ENCODE measurements around the gene EFCAB6. TPM values are rescaled to one million over a fixed set of nuclear protein-coding genes. Genes with fewer than 3 reads are reported as not detected.

EFCAB6 gene
- polyA plus RNA-seq, 3 donors: not detected

- H3K27me3 ChIP-seq (ENCODE audit: control insufficient read depth in 2 of 2, insufficient read depth in 2 of 2, low read length in 2 of 2): no peaks in the 10 kb centered on the region
- TF ChIP-seq CTCF (IDR thresholded peaks at IDR 0.05): no peak
- no peak overlapping the region for H3K27ac ChIP-seq (ENCODE audit: low read depth in 1 of 2, low read length in 2 of 2)
- H3K4me2 ChIP-seq (replicated peaks; ENCODE audit: extremely low read depth, low read length, poor library complexity, severe bottlenecking): no peak overlapping the region
- no peaks in the 10 kb centered on the region for H3K36me3 ChIP-seq (replicated peaks in 1 of 2; ENCODE audit: control insufficient read depth in 1 of 2, insufficient read depth in 2 of 2, low read length in 2 of 2)
- Mint-ChIP-seq H3K36me3 (no peaks in the 10 kb centered on the region), H3K9me3 (peaks cover 9 to 21% (median 17%) of the 10 kb centered on the region in 7 donors), H3K4me1 (no peaks in the 10 kb centered on the region), H3K27ac (no peak overlapping the region), H3K4me3 (no peak overlapping the region), H3K27me3 (ENCODE audit: low read depth in 3 of 3) (peaks cover 0 to 7% (median 6%) of the 10 kb centered on the region in 3 donors)
- H4K20me1 ChIP-seq (ENCODE audit: insufficient read depth, low read length): no peaks in the 10 kb centered on the region
- H2AFZ ChIP-seq (ENCODE audit: insufficient read depth, low read depth, low read length, poor library complexity, severe bottlenecking): no peak overlapping the region
- H3K4me3 ChIP-seq (replicated peaks in 1 of 3; ENCODE audit: low read depth in 2 of 3, low read length in 3 of 3): no peak overlapping the region
- DNase-seq: no peak
- no peaks in the 10 kb centered on the region for H3K4me1 ChIP-seq (ENCODE audit: control insufficient read depth in 1 of 2, insufficient read depth in 2 of 2, low read length in 2 of 2)
- H3K9ac ChIP-seq (ENCODE audit: insufficient read depth, low read length, poor library complexity, severe bottlenecking): no peak overlapping the region
- intact Hi-C loops (cut with micrococcal nuclease): no loop called here
- WGBS (ENCODE audit: insufficient coverage): no CpG with 5 or more reads among the region's 3 CpGs
- H3K9me3 ChIP-seq (replicated peaks in 1 of 2; ENCODE audit: control insufficient read depth in 1 of 2, insufficient read depth in 1 of 2, low read length in 2 of 2): peaks cover 5 to 11% of the 10 kb centered on the region in 2 donors
- no peaks in the 10 kb centered on the region for H3K79me2 ChIP-seq (ENCODE audit: insufficient read depth, low read length)
Observed at GRCh38 chr22:43707648-43708047, 104.5 kb downstream of the EFCAB6 start.

DNA sequence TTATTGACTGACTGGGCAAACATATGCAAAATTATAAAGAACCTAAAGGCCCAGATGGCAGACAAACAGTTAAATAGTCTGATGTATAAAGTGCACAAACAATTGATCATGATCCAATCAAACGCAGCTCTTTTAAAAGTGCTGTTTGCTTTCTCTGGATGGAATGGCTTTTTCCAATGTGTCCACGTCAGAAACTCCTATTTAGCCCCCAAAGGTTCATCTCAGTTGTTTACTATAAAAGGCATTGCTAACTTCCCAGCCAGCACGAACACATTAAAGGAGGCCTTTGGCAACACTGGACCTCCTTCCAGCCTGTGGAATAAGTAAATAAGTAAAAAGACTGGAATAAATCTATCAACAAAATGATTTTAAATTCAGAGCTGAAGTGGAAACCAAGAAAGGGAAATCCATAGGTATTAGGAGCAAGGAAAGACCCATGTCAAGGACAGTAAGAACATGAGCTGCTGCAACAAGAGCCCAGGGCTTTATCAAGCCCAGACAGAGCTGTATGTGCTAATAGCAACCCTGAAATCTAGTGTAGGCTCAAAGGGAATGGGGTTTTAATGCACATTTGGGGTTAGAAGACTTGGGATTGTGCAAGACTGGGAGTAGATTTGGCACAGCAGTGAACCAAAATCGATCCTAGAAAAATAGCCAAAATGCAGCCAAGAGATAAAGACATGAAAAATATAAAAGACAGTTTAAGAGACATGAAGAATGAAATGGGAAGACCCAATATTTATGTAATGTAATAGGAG lies 105.4 kb downstream of the EFCAB6 start:
- Histone ChIP-seq H3K36me3 (replicated peaks in 1 of 2; ENCODE audit: control insufficient read depth in 1 of 2, insufficient read depth in 2 of 2, low read length in 2 of 2) (no peaks in the 10 kb centered on the region), H3K9ac (ENCODE audit: insufficient read depth, low read length, poor library complexity, severe bottlenecking) (no peak overlapping the region), H3K4me3 (replicated peaks in 1 of 3; ENCODE audit: low read depth in 2 of 3, low read length in 3 of 3) (no peak overlapping the region), H3K9me3 (replicated peaks in 1 of 2; ENCODE audit: control insufficient read depth in 1 of 2, insufficient read depth in 1 of 2, low read length in 2 of 2) (peaks cover 11 to 12% of the 10 kb centered on the region in 2 donors), H4K20me1 (ENCODE audit: insufficient read depth, low read length) (no peaks in the 10 kb centered on the region), H3K27me3 (ENCODE audit: control insufficient read depth in 2 of 2, insufficient read depth in 2 of 2, low read length in 2 of 2) (no peaks in the 10 kb centered on the region), H3K79me2 (ENCODE audit: insufficient read depth, low read length) (no peaks in the 10 kb centered on the region), H3K4me1 (ENCODE audit: control insufficient read depth in 1 of 2, insufficient read depth in 2 of 2, low read length in 2 of 2) (no peaks in the 10 kb centered on the region), H3K4me2 (replicated peaks; ENCODE audit: extremely low read depth, low read length, poor library complexity, severe bottlenecking) (no peak overlapping the region), H3K27ac (ENCODE audit: low read depth in 1 of 2, low read length in 2 of 2) (no peak overlapping the region), H2AFZ (ENCODE audit: insufficient read depth, low read depth, low read length, poor library complexity, severe bottlenecking) (no peak overlapping the region)
- no peak for DNase-seq
- no peaks in the 10 kb centered on the region for H3K36me3 Mint-ChIP-seq
- H3K4me3 Mint-ChIP-seq: no peak overlapping the region
- H3K9me3 Mint-ChIP-seq: peaks cover 9 to 24% (median 17%) of the 10 kb centered on the region in 7 donors
- no peak for TF ChIP-seq CTCF (IDR thresholded peaks at IDR 0.05)
- no peaks in the 10 kb centered on the region for H3K4me1 Mint-ChIP-seq
- no peak overlapping the region for H3K27ac Mint-ChIP-seq
- 75% methylated on average over 1 of the region's 4 CpGs for WGBS (ENCODE audit: insufficient coverage)
- peaks cover 0 to 7% (median 6%) of the 10 kb centered on the region in 3 donors for H3K27me3 Mint-ChIP-seq (ENCODE audit: low read depth in 3 of 3)
- intact Hi-C loops (cut with micrococcal nuclease): no loop called here

All from CD14-positive monocyte (primary cell).